HG03520 (cell line): ENCODE data around the gene ARHGAP23.

ENCODE experiments used
- ATAC-seq: cut with Tn5 transposase; IDR thresholded peaks from one replicate; pipeline ENCODE4 v1.9.1; 2021; ENCODE audit warnings: mild to moderate bottlenecking, moderate library complexity; ENCODE audit not compliant: unreplicated experiment

The ARHGAP23 gene

GRCh38 chr17:38545531-38546225 lies 117.4 kb downstream of the ARHGAP23 start:
- ATAC-seq = no peak

GRCh38 chr17:38546396-38546795 lies 118.1 kb downstream of the ARHGAP23 start:
- no peak for ATAC-seq

GRCh38 chr17:38547444-38547843 lies 119.2 kb downstream of the ARHGAP23 start:
- ATAC-seq = no peak

GRCh38 chr17:38549285-38549684 lies 121.0 kb downstream of the ARHGAP23 start:
- no peak for ATAC-seq

- ATAC-seq = no peak
Observed at GRCh38 chr17:38550661-38551060, 122.4 kb downstream of the ARHGAP23 start.

GRCh38 chr17:38551121-38551520 lies 122.9 kb downstream of the ARHGAP23 start:
- ATAC-seq = no peak

- no peak for ATAC-seq
Observed at GRCh38 chr17:38552343-38552742, 124.1 kb downstream of the ARHGAP23 start.

- no peak for ATAC-seq
Observed at GRCh38 chr17:38554430-38555350, 126.4 kb downstream of the ARHGAP23 start.

- no peak for ATAC-seq
Observed at GRCh38 chr17:38556239-38556638, 128.0 kb downstream of the ARHGAP23 start.

- ATAC-seq = no peak
Observed at GRCh38 chr17:38557396-38557795, 129.1 kb downstream of the ARHGAP23 start.

GRCh38 chr17:38557836-38558727 lies 129.8 kb downstream of the ARHGAP23 start:
- ATAC-seq = no peak

- no peak for ATAC-seq
Observed at GRCh38 chr17:38558728-38559050, 130.4 kb downstream of the ARHGAP23 start.

GRCh38 chr17:38559051-38559879 lies 131.0 kb downstream of the ARHGAP23 start:
- peak; percentile 67 for ATAC-seq

- no peak for ATAC-seq
Observed at GRCh38 chr17:38559880-38560230, 131.6 kb downstream of the ARHGAP23 start.

- no peak for ATAC-seq
Observed at GRCh38 chr17:38560503-38561318, 132.4 kb downstream of the ARHGAP23 start.

GRCh38 chr17:38561416-38562214 lies 133.4 kb downstream of the ARHGAP23 start:
- no peak for ATAC-seq
